Right atrium auricular region (tissue), 2 donors: ENCODE data around the gene ASPN. TPM values are rescaled to one million over a fixed set of nuclear protein-coding genes. Genes with fewer than 3 reads are reported as not detected.

Experiments used
- DNase-seq: peaks from one replicate; pipeline ENCODE4 v3.0.0-alpha.2; 2019; ENCODE audit warnings: low spot score
- H3K27ac ChIP-seq, 2 donors: fragments of 200-600 bp; sonication (generic); 1 replicate in 1 of 2; 2 replicates in 1 of 2; pipeline ENCODE4 v1.5.1; 2016 to 2019
- H3K27me3 ChIP-seq, 2 donors: fragments of 200-600 bp; sonication (generic); one replicate each; pipeline versions ENCODE4 v1.5.1 to v1.6.0; 2017 to 2019
- H3K36me3 ChIP-seq: fragments of 200-600 bp; sonication (generic); one replicate; pipeline ENCODE4 v1.5.1; 2016
- H3K4me1 ChIP-seq, 2 donors: fragments of 200-600 bp; sonication (generic); one replicate each; pipeline versions ENCODE4 v1.5.1 to v1.6.0; 2017 to 2019
- H3K4me3 ChIP-seq, 2 donors: fragments of 200-600 bp; sonication (generic); 1 replicate in 1 of 2; 2 replicates in 1 of 2; pipeline ENCODE4 v1.5.1; 2017 to 2019; ENCODE audit warnings: mild to moderate bottlenecking in 1 of 2, moderate library complexity in 1 of 2
- H3K9me3 ChIP-seq, 2 donors: fragments of 200-600 bp; sonication (generic); one replicate each; pipeline ENCODE4 v1.5.1; 2019
- total RNA-seq, 2 donors: library from RNA; depleted of rRNA; stranded (reverse); fragments of >200 nt; gene quantifications; one replicate each; pipeline ENCODE4 v1.1.0, GENCODE V29; 2016
- TF ChIP-seq, protein P1 (sequence below), 2 donors: fragments of 200-600 bp; sonication (generic); IDR thresholded peaks; one replicate each; pipeline ENCODE4 v1.5.1; 2019; ENCODE audit warnings: antibody characterized with exemption in 2 of 2

The ASPN gene
- total RNA-seq, 2 donors from 2014 or later, result 3.9 to 29.0 TPM

DNA sequence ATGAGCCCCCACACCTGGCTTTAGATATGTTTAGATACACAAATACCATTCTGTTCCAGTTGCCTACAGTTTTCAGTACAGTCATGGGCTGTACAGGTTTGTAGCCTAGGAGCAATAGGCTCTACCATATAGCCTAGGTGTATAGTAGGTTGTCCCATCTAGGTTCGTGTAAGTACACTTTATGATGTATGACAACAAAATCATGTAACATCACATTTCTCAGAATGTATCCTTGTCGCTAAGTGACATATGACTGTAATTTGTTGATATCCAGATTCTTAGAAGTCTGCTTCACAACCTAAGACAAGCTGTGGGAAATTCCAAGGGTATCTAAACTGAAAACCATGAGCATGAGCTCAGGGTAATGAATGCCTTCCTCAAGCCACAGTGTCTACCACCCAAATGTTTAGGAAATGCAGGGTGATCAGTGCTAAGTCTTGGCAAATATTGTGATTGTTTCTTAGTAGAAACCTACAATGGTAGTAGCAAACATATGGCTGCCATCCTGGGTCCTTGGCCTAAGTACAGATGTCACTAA is 45.1 kb upstream of the ASPN start:
- H3K4me3 ChIP-seq, result no peak overlapping the region
- no peaks in the 10 kb centered on the region for H3K27me3 ChIP-seq
- peaks cover 0 to 18% of the 10 kb centered on the region in 2 donors for H3K9me3 ChIP-seq
- DNase-seq, result no peak
- TF ChIP-seq, protein P1, sequence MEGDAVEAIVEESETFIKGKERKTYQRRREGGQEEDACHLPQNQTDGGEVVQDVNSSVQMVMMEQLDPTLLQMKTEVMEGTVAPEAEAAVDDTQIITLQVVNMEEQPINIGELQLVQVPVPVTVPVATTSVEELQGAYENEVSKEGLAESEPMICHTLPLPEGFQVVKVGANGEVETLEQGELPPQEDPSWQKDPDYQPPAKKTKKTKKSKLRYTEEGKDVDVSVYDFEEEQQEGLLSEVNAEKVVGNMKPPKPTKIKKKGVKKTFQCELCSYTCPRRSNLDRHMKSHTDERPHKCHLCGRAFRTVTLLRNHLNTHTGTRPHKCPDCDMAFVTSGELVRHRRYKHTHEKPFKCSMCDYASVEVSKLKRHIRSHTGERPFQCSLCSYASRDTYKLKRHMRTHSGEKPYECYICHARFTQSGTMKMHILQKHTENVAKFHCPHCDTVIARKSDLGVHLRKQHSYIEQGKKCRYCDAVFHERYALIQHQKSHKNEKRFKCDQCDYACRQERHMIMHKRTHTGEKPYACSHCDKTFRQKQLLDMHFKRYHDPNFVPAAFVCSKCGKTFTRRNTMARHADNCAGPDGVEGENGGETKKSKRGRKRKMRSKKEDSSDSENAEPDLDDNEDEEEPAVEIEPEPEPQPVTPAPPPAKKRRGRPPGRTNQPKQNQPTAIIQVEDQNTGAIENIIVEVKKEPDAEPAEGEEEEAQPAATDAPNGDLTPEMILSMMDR (IDR thresholded peaks at IDR 0.05), result no peak
- H3K36me3 ChIP-seq, result no peaks in the 10 kb centered on the region
- no peaks in the 10 kb centered on the region for H3K4me1 ChIP-seq
- H3K27ac ChIP-seq, result no peak overlapping the region

DNA sequence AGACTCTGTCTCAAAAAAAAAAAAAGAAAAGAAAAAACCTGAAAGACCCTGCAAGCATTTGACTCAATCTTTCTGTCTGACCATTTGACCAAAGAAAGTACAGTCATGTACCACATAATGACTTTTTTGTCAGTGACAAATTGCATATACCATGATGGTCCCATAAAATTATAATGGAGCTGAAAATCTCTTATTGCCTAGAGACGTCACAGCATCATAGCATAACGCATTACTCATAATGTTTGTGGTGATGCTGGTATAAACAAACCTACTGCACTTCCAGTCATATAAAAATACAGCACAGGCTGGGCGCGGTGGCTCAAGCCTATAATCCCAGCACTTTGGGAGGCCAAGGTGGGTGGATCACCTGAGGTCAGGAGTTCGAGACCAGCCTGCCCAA is 43.0 kb upstream of the ASPN start:
- H3K27me3 ChIP-seq, result no peaks in the 10 kb centered on the region
- TF ChIP-seq, protein P1 (IDR thresholded peaks at IDR 0.05), result no peak
- no peaks in the 10 kb centered on the region for H3K4me1 ChIP-seq
- peaks cover 0 to 1% of the 10 kb centered on the region in 2 donors for H3K9me3 ChIP-seq
- no peaks in the 10 kb centered on the region for H3K36me3 ChIP-seq
- H3K27ac ChIP-seq, result no peak overlapping the region
- no peak for DNase-seq
- no peak overlapping the region for H3K4me3 ChIP-seq

DNA sequence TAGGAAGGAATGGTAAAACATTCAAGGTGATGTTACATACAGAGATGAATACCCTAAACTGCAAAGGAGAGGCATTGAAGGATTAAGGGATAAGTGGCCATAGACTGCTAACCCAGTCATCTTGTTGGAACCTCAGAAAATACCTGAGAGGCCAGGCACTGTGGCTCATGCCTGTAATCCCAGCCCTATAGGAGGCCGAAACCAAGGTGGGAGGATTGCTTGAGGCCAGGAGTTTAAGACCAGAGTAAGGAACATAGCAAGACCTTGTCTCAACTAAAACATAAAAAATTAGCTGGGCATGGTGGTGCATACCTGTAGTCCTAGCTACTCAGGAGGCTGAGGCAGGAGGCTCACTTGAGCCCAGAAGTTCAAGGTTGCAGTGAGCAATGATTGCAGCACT is 42.6 kb upstream of the ASPN start:
- no peak for DNase-seq
- Histone ChIP-seq H3K36me3 (no peaks in the 10 kb centered on the region), H3K27ac (no peak overlapping the region), H3K4me3 (no peak overlapping the region), H3K27me3 (no peaks in the 10 kb centered on the region), H3K9me3 (no peaks in the 10 kb centered on the region), H3K4me1 (no peaks in the 10 kb centered on the region)
- TF ChIP-seq, protein P1 (IDR thresholded peaks at IDR 0.05), result no peak

DNA sequence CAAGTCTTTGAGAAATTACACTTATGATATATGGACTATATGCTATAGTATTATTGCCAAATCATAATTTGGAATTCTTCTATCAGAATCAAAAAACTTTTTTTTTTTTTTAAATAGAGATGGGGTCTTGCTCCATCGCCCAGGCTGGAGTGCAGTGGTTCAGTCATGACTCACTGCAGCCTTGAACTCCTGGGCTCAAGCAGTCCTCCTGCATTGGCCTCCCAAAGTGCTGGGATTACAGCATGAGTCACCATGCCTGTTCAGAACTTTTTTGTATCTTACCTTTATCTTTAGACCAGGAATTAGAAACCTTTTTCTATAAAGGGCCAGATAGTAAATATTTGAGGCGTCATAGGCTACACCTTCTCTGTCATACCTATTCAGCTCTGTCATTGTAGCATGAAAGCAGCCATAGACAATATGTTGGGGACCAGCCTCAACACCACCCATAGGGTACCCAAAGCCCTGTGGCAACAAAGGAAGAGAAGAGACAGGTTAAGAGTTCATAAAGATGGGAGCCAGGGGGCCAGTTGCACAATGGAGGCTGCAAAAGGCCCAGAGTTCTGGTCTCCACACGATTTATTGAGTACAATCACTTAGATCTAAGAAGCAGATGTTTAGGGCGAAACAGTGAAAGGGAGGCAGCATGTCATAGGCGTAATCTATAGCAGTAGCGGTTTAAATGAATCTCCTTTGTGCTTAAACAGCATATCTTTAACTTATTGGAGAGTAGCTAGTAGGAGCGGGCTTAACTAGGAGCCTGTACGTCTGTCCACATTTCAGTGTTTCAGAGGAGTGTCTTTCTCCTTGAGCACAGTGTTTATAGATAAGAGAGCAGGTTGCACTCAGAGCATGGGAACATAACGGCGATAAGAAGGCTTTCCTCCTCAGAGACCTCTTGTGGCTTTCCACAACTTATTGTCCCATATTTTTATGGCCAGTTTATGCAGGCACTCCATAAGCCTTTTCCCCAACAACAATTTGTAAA is 41.0 kb upstream of the ASPN start:
- H3K4me1 ChIP-seq, result no peaks in the 10 kb centered on the region
- TF ChIP-seq, protein P1 (IDR thresholded peaks at IDR 0.05), result no peak
- no peaks in the 10 kb centered on the region for H3K27me3 ChIP-seq
- H3K9me3 ChIP-seq, result no peaks in the 10 kb centered on the region
- H3K27ac ChIP-seq, result no peak overlapping the region
- no peaks in the 10 kb centered on the region for H3K36me3 ChIP-seq
- DNase-seq, result no peak
- no peak overlapping the region for H3K4me3 ChIP-seq

DNA sequence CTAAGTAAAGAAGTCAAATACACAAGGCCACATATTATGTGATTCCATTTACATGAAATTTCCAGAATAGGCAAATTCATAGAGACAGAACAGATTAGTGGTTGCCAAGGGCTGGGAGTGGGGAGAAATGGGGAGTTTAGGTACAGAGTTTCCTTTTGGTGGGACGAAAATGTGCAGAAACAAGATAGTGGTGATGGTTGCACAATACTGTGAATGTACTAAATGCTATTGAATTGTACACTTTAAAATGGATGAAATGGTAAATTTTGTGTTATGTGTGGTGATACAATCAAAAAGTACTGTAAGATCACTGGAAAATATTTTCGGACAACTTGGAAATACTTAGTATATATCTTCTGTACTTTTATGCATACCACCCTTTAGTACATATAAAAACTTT is 38.5 kb upstream of the ASPN start:
- no peaks in the 10 kb centered on the region for H3K4me1 ChIP-seq
- H3K9me3 ChIP-seq, result no peaks in the 10 kb centered on the region
- H3K27ac ChIP-seq, result no peak overlapping the region
- no peak overlapping the region for H3K4me3 ChIP-seq
- no peaks in the 10 kb centered on the region for H3K27me3 ChIP-seq
- DNase-seq, result no peak
- TF ChIP-seq, protein P1 (IDR thresholded peaks at IDR 0.05), result no peak
- no peaks in the 10 kb centered on the region for H3K36me3 ChIP-seq
